ENCODE measurements around the gene USP34. TPM values are rescaled to one million over a fixed set of nuclear protein-coding genes. Genes with fewer than 3 reads are reported as not detected.

The USP34 gene
- total and polyA plus RNA-seq, 9 of the 15 experiments (the other 6 are each of a cell fraction or from before 2014, with no cell fraction given) = 19.8 to 108 (median 67.8) TPM

- TF ChIP-seq E4F1 (CRISPR knock-in tag; IDR thresholded peaks at IDR 0.05; ENCODE audit: borderline replicate concordance) = no peak
- TF ChIP-seq PYGO2 (tag; IDR thresholded peaks at IDR 0.05) = no peak
- TF ChIP-seq RNF219 (CRISPR knock-in tag; IDR thresholded peaks at IDR 0.05) = no peak
- no peak for TF ChIP-seq RBM39 (optimal IDR thresholded peaks at IDR 0.05; ENCODE audit: low read depth, low read length)
- no peak for TF ChIP-seq RBBP5 (IDR thresholded peaks at IDR 0.05; ENCODE audit: borderline replicate concordance, insufficient read depth, low read length, poor library complexity, severe bottlenecking)
- TF ChIP-seq ZBTB26 (CRISPR knock-in tag; IDR thresholded peaks at IDR 0.05) = no peak
- Histone ChIP-seq H3K79me2 (ENCODE audit: control insufficient read depth, insufficient read depth, low read length) (peaks cover 44% of the 10 kb centered on the region), H3K27me3 (ENCODE audit: control insufficient read depth in 2 of 2, insufficient read depth in 2 of 2, low read length in 2 of 2) (no peaks in the 10 kb centered on the region), H4K20me1 (replicated peaks; ENCODE audit: control insufficient read depth, insufficient read depth, low read length) (no peaks in the 10 kb centered on the region), H3K9me1 (ENCODE audit: control insufficient read depth, insufficient read depth, low read length) (no peaks in the 10 kb centered on the region), H3K9ac (ENCODE audit: insufficient read depth in 1 of 2, low read depth in 2 of 2, low read length in 2 of 2) (no peak overlapping the region), H2AFZ (ENCODE audit: low read depth, low read length) (no peak overlapping the region), H3K27ac (ENCODE audit: extremely low read depth, low read depth, low read length) (peak overlapping the region; percentile 13; the same call in 1 of the 3 replicates), H3K4me1 (replicated peaks in 1 of 2; ENCODE audit: control insufficient read depth in 2 of 2, insufficient read depth in 2 of 2, low read length in 2 of 2) (no peaks in the 10 kb centered on the region), H3K4me2 (ENCODE audit: insufficient read depth, low read length) (no peak overlapping the region), H3K9me3 (replicated peaks; ENCODE audit: control insufficient read depth, insufficient read depth, low read depth, low read length) (no peaks in the 10 kb centered on the region), H3K4me3 (no peak overlapping the region), H3K36me3 (ENCODE audit: control insufficient read depth, insufficient read depth, low read length) (peaks cover 42% of the 10 kb centered on the region)
- FAIRE-seq (no peak), DNase-seq (ENCODE audit: extremely low read depth in 1 of 4, low spot score in 3 of 4) (no peak), ATAC-seq (no peak)
- WGBS (ENCODE audit: insufficient coverage, low coverage, missing lambda C conversion rate) = 100% methylated on average over 1 of the region's 1 CpG
- POLR2A ChIA-PET = no interaction called here
- CTCF ChIA-PET (ENCODE audit: low intra/inter-chr PET ratio) = no interaction called here
- in situ Hi-C loops (cut with MboI) = no loop called here
- no TSS peak for BruUV-seq (replicated peaks)
- intact Hi-C loops (cut with micrococcal nuclease) = no loop called here
Observed at GRCh38 chr2:61404438-61404837, 66.4 kb downstream of the USP34 start.

Data from K562 (cell line).